GM12801 (cell line): ENCODE data around the gene PLEKHM3.

Experiments used
- TF ChIP-seq, protein P1 (sequence below): IDR thresholded peaks from one replicate; pipeline ENCODE4 v1.5.1; 2011; ENCODE audit warnings: control low read depth; ENCODE audit not compliant: insufficient read length; ENCODE audit errors: extremely low read depth

Gene PLEKHM3

DNA sequence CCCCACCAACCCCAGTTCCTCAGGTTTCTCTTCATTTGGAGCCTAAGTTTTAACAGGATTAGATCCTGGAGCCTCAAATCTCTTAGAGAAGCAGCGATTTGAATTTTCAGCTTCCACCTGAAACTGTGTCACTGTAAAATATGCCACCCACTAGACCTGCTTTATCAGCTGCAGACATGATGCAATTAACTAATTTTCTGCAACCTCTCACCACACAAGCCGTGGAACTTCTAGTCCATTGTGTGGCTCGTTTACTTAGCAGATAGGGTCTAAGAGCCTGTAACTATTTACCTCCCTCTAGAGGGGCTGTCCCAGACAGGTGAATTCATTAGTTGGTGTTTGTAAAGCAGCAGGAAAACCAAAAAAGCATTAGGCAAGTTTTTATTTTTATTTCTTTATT lies 224.1 kb downstream of the PLEKHM3 start:
- TF ChIP-seq, protein P1, sequence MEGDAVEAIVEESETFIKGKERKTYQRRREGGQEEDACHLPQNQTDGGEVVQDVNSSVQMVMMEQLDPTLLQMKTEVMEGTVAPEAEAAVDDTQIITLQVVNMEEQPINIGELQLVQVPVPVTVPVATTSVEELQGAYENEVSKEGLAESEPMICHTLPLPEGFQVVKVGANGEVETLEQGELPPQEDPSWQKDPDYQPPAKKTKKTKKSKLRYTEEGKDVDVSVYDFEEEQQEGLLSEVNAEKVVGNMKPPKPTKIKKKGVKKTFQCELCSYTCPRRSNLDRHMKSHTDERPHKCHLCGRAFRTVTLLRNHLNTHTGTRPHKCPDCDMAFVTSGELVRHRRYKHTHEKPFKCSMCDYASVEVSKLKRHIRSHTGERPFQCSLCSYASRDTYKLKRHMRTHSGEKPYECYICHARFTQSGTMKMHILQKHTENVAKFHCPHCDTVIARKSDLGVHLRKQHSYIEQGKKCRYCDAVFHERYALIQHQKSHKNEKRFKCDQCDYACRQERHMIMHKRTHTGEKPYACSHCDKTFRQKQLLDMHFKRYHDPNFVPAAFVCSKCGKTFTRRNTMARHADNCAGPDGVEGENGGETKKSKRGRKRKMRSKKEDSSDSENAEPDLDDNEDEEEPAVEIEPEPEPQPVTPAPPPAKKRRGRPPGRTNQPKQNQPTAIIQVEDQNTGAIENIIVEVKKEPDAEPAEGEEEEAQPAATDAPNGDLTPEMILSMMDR, result no peak

DNA sequence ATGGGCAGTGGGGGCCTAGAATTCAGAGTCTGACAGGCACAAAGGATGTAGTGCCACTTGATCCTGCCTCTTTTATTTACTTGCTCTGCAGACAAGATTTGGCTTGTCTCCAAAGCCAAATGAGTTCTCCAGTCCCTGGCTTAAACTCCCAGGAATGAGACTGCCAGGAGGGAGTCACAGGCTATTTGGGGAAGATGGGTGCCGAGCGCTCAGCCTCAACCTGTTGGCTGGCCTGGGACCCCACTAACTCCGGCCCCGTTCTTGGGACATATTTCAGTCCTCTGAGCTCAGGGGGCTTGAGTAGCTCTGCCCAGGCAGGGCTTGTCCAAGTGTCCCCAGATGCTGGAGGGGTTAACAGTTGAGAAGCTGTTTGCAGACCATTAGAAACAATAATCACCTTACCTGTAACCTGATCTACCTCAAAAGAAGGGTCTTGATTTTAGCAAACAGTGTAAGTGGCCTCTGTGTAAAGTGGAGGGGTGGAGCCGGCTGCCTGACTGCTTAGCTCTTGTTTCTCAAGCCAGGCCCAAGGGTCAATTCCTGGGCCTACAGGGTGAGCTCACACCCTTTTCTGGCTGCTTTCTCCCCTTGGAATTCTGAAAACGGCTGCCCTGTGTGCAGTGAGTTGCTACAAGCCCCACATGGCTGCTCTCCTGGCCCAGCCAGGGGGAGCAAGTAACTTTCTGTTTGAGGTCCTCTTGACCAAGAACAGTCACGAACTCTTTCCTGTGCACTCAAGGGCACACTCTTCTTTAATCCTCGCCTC lies 228.6 kb downstream of the PLEKHM3 start:
- TF ChIP-seq, protein P1, result no peak

DNA sequence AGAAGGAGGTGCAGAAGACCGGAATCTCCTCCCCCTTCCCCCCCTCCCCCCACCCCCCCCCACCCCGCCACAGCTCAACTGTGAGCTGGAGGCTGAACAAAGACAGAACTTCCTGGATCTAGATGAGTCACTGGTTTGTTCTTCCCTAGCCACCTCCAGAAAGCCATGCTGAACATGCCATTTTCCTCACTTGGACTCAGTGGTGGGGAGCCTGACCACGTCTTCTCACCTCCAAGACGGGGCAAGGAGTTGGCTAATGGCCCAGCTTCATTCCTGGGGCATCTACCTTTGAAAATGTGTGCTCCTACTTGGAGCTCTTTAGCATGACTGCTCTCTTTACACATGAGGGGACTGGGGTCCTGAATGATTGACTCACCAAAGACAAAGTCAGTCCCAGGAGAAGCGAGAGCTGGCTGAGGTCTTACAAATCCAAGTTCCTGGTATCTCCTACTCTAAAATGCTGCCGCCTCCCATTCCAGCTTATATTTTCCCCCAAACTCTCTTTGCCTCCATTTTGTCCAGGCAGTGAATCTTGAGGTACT lies 233.0 kb downstream of the PLEKHM3 start:
- TF ChIP-seq, protein P1, result no peak

DNA sequence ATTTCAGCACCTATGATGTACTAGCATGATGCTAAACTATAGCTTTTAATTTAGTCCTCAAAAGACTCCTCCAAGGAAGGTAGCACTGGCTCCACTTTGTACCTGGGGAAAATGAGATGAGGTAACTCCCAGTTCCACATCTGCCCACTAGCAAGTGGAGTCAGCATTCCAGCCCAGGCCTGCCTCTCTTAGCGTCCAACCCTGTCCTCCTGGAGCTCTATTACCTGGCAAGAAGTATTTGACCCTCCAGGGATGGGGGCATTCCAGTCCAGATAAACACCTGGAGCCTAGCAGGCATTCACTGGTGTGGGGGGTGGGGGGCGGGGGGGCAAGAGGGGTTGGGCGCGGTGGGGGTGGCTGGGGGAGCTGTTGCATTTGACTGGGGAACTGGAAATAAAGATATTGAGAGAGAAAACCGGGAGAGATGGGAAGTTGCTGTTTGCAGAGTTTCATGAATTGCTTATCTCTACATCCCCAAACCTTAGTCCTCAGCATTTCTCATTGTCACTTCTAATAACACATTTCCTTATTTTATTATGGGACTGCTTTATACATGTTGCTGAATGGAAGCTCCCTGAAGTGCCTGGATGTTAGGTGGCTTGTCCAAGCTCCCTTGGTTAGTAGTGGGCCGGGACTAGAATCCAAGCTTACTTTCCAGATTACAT lies 233.6 kb downstream of the PLEKHM3 start:
- TF ChIP-seq, protein P1, result no peak

DNA sequence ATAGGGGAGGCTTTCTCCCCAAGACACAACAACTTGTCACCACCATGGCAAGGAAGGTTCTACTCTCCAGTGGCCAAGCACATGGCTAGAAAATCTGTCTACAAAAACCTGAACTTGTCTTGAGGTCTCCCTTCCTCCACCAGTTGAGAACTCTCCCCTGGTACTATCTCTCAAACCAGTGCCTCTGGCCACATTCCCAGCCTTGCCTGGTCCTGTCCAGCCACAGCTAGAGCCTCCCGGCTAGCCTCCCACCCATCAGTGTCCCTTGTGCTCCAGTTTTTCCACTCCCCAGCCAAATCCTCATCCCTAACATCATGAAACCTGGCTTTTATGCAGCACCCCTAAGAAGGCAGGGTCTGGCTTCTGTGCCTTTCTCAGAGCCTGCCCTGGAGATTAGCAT lies 234.4 kb downstream of the PLEKHM3 start:
- TF ChIP-seq, protein P1, result no peak

DNA sequence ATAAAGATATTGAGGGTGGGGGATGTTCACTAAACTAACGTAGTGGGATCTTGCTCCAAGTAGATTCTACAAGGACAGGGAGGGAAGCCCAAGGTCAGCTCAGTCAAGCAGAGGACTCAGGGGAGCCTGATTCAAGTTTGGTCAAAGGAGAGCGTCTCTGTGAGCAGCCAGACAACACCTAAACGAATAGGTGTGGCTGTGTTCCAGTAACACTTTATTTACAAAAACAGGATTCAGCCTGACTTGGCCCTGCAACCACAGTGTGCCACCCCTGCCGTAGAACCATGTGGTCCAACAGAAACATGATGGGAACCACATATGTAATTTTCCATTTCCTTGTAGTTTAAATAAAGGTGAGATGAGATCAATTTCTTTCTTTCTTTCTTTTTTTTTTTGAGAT lies 237.5 kb downstream of the PLEKHM3 start:
- TF ChIP-seq, protein P1, result no peak

DNA sequence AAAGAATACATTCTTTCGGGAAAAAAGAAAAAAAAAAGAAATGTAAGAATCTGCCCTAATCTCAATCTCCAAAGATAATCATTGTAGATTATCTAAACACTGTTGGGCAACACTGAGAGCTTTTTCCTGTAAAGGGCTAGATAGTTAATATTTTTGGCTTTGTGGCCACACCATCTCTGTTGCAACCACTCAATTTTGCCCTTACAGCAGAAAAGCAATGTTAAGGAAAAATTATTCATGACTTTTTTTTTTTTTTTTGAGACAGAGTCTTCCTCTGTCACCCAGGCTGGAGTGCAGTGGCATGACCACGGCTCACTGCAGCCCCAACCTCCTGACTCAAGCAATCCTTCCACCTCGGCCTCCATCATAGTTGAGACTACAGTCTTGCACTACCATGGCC lies 238.3 kb downstream of the PLEKHM3 start:
- TF ChIP-seq, protein P1, result no peak
